GM20000 (cell line): ENCODE measurements around the gene OR51D1.
A peak's percentile ranks its signal among the peaks of the same experiment; 100 is the strongest.

Experiments
- DNase-seq: peaks from one replicate; pipeline ENCODE4 v3.0.0; 2012; ENCODE audit warnings: low spot score
- TF ChIP-seq, protein P1 (sequence below): IDR thresholded peaks from 2 replicates; pipeline ENCODE4 v1.5.1; 2012; ENCODE audit warnings: mild to moderate bottlenecking, control low read depth; ENCODE audit errors: extremely low read depth, missing control alignments

The OR51D1 gene, protein sequence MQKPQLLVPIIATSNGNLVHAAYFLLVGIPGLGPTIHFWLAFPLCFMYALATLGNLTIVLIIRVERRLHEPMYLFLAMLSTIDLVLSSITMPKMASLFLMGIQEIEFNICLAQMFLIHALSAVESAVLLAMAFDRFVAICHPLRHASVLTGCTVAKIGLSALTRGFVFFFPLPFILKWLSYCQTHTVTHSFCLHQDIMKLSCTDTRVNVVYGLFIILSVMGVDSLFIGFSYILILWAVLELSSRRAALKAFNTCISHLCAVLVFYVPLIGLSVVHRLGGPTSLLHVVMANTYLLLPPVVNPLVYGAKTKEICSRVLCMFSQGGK

GRCh38 chr11:4636962-4637661, at the start of gene OR51D1:
OR51D1 (plus strand) TSS chr11:4637477; CDS start chr11:4639791, 2,314 bp downstream.
- TF ChIP-seq, protein P1, sequence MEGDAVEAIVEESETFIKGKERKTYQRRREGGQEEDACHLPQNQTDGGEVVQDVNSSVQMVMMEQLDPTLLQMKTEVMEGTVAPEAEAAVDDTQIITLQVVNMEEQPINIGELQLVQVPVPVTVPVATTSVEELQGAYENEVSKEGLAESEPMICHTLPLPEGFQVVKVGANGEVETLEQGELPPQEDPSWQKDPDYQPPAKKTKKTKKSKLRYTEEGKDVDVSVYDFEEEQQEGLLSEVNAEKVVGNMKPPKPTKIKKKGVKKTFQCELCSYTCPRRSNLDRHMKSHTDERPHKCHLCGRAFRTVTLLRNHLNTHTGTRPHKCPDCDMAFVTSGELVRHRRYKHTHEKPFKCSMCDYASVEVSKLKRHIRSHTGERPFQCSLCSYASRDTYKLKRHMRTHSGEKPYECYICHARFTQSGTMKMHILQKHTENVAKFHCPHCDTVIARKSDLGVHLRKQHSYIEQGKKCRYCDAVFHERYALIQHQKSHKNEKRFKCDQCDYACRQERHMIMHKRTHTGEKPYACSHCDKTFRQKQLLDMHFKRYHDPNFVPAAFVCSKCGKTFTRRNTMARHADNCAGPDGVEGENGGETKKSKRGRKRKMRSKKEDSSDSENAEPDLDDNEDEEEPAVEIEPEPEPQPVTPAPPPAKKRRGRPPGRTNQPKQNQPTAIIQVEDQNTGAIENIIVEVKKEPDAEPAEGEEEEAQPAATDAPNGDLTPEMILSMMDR = peak; percentile 96
- peak; percentile 77 for DNase-seq

DNA sequence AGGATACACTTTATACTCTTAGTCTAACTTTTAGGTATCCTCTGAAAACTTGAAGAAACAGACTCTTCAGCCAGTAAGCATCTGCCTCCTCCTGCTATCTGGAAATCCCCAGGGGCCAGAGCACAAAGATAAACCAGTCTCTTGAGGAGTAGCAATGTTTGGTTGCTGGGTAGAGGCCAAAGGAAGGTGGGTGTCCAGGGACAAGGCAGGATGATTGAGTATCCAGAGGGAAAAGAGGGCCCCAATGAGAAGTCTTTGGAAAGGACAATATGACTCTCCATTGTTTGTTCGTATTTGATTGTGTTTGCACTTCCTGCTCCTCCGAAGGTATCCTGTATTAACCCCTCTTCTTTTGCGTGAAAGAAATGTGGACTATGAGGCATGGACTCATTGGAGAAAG, 48.3 kb upstream of the OR51D1 start:
- no peak for DNase-seq

DNA sequence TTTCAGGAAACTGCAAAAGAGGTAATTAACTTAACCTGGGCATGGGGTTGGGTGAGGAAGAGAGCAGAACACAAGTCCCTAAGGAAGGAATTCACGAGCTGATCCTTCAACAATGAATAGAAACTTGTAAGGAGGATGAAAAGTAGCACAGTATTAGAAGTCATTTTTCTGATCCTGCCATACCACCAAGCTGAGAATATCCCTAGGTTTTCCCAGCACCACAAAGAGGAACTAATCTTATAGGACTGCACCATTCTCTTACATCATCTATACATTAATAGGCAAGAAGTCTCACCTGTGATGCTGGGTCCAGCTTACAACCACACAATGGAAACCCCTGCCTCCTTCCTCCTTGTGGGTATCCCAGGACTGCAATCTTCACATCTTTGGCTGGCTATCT, 43.5 kb upstream of the OR51D1 start, which contains the start of gene OR52I1:
OR52I1 (plus strand) TSS at position 301 of the 400 bp plus-strand sequence; CDS start at position 301, 0 bp downstream.
- TF ChIP-seq, protein P1 = no peak
- DNase-seq = no peak

More for the DNA sequence above, 48.3 kb upstream of the OR51D1 start:
- TF ChIP-seq, protein P1 = no peak

GRCh38 chr11:4605057-4605456, 32.2 kb upstream of the OR51D1 start:
- TF ChIP-seq, protein P1 = no peak
- no peak for DNase-seq

GRCh38 chr11:4606231-4607015, 30.9 kb upstream of the OR51D1 start:
- TF ChIP-seq, protein P1 = no peak
- DNase-seq = no peak

GRCh38 chr11:4607096-4607495, 30.2 kb upstream of the OR51D1 start:
- TF ChIP-seq, protein P1 = no peak
- DNase-seq = no peak
